Endodermal cell (in vitro differentiated cells): Measurements from ENCODE around the gene LMAN1L. TPM values are rescaled to one million over a fixed set of nuclear protein-coding genes. Genes with fewer than 3 reads are reported as not detected.

ENCODE experiments used
- DNase-seq: peaks from one replicate; pipeline ENCODE4 v3.0.0-alpha.2; 2017
- H3K27ac ChIP-seq: 2 replicates; pipeline ENCODE4 v1.5.1; 2013; ENCODE audit warnings: mild to moderate bottlenecking, low read depth, low read length, moderate library complexity
- H3K27me3 ChIP-seq: 2 replicates; pipeline ENCODE4 v1.6.1; 2013; ENCODE audit warnings: mild to moderate bottlenecking, low read length, moderate library complexity; ENCODE audit not compliant: insufficient read depth, control insufficient read depth, poor library complexity, severe bottlenecking
- H3K36me3 ChIP-seq: 2 replicates; pipeline ENCODE4 v1.7.0; 2013; ENCODE audit warnings: mild to moderate bottlenecking, low read length, moderate library complexity; ENCODE audit not compliant: control insufficient read depth, insufficient read depth
- H3K4me1 ChIP-seq: one replicate; pipeline ENCODE4 v1.7.0; 2013; ENCODE audit warnings: low read length; ENCODE audit not compliant: control insufficient read depth, insufficient read depth
- H3K4me3 ChIP-seq: 2 replicates; pipeline ENCODE4 v1.5.1; 2013; ENCODE audit warnings: mild to moderate bottlenecking, low read length, moderate library complexity
- H3K9ac ChIP-seq: 2 replicates; pipeline ENCODE4 v1.6.1; 2013; ENCODE audit warnings: mild to moderate bottlenecking, low read length, moderate library complexity; ENCODE audit not compliant: poor library complexity, severe bottlenecking; ENCODE audit errors: extremely low read depth
- H3K9me3 ChIP-seq: 2 replicates; pipeline ENCODE4 v1.6.1; 2013; ENCODE audit warnings: mild to moderate bottlenecking, low read length, moderate library complexity; ENCODE audit not compliant: control insufficient read depth
- H3K27ac Mint-ChIP-seq: 2 replicates; pipeline ENCODE4 v1.8.0; 2020; ENCODE audit warnings: mixed read lengths
- H3K27me3 Mint-ChIP-seq: 2 replicates; pipeline ENCODE4 v1.8.0; 2021; ENCODE audit warnings: mild to moderate bottlenecking, mixed read lengths; ENCODE audit not compliant: insufficient read depth
- H3K36me3 Mint-ChIP-seq: 2 replicates; pipeline ENCODE4 v1.8.0; 2020; ENCODE audit warnings: low read depth, mixed read lengths
- H3K4me1 Mint-ChIP-seq: 2 replicates; pipeline ENCODE4 v1.8.0; 2020; ENCODE audit warnings: mixed read lengths
- H3K4me3 Mint-ChIP-seq: 2 replicates; pipeline ENCODE4 v1.8.0; 2020; ENCODE audit warnings: mild to moderate bottlenecking, moderate library complexity, mixed read lengths
- H3K9me3 Mint-ChIP-seq: 2 replicates; pipeline ENCODE4 v1.8.0; 2020; ENCODE audit warnings: mild to moderate bottlenecking, mixed read lengths
- CTCF ChIP-seq: fragments of 200-600 bp; sonication (generic); conservative IDR thresholded peaks from 2 replicates; pipeline ENCODE4 v1.5.0; 2021; ENCODE audit warnings: antibody characterized with exemption, mild to moderate bottlenecking
- WGBS, 2 experiments: methylation state at CpG; one replicate each; pipeline versions ENCODE4 v1.1.5 to v1.1.7; 2013; ENCODE audit warnings: missing lambda C conversion rate in 2 of 2, mixed read lengths in 1 of 2; ENCODE audit not compliant: insufficient coverage in 1 of 2, insufficient read length in 1 of 2; 5-methylcytosine and 5-hydroxymethylcytosine counted together
- total RNA-seq, 2 donors: library from RNA; stranded (reverse); fragmentation: NEBNext Ultra II Directional in 1 of 2; extraction: Animal tissue kit (Norgen Biotek cat#: 25700) in 1 of 2; gene quantifications; 2 replicates in 1 of 2; 3 replicates in 1 of 2; pipeline ENCODE4 v1.2.1, GENCODE V29; 2021

Gene LMAN1L
- total RNA-seq, 2 donors from 2014 or later = not detected

- H3K27ac Mint-ChIP-seq = no peak overlapping the region
- Histone ChIP-seq H3K9ac (no peak overlapping the region), H3K27ac (no peak overlapping the region), H3K9me3 (no peaks in the 10 kb centered on the region), H3K4me3 (no peak overlapping the region), H3K36me3 (peaks cover 17% of the 10 kb centered on the region), H3K27me3 (no peaks in the 10 kb centered on the region), H3K4me1 (no peaks in the 10 kb centered on the region)
- H3K4me3 Mint-ChIP-seq = no peak overlapping the region
- no peaks in the 10 kb centered on the region for H3K27me3 Mint-ChIP-seq
- 88% methylated on average over 1 of the region's 1 CpG; no CpG with 5 or more reads in 1 of the 2 experiments for WGBS, 2 experiments
- peaks cover 12% of the 10 kb centered on the region for H3K36me3 Mint-ChIP-seq
- TF ChIP-seq CTCF = no peak
- DNase-seq = no peak
- no peaks in the 10 kb centered on the region for H3K4me1 Mint-ChIP-seq
- no peaks in the 10 kb centered on the region for H3K9me3 Mint-ChIP-seq
Observed at GRCh38 chr15:74856537-74856936, 43.9 kb downstream of the LMAN1L start.

GRCh38 chr15:74857082-74857655, 44.5 kb downstream of the LMAN1L start:
- Histone ChIP-seq H3K36me3 (peaks cover 17% of the 10 kb centered on the region), H3K4me3 (no peak overlapping the region), H3K27me3 (no peaks in the 10 kb centered on the region), H3K9me3 (no peaks in the 10 kb centered on the region), H3K4me1 (no peaks in the 10 kb centered on the region), H3K9ac (no peak overlapping the region), H3K27ac (no peak overlapping the region)
- H3K4me3 Mint-ChIP-seq = no peak overlapping the region
- H3K4me1 Mint-ChIP-seq = no peaks in the 10 kb centered on the region
- no peaks in the 10 kb centered on the region for H3K27me3 Mint-ChIP-seq
- H3K27ac Mint-ChIP-seq = no peak overlapping the region
- no peak for TF ChIP-seq CTCF
- H3K36me3 Mint-ChIP-seq = peaks cover 9% of the 10 kb centered on the region
- 91 to 96% methylated on average over 4 to 5 of the region's 5 CpGs for WGBS, 2 experiments
- H3K9me3 Mint-ChIP-seq = no peaks in the 10 kb centered on the region
- no peak for DNase-seq

- H3K9ac ChIP-seq = no peak overlapping the region
- WGBS, 2 experiments = 89 to 96% methylated on average over 9 of the region's 9 CpGs
- Mint-ChIP-seq H3K4me1 (no peaks in the 10 kb centered on the region), H3K27ac (no peak overlapping the region), H3K9me3 (no peaks in the 10 kb centered on the region), H3K36me3 (peaks cover 6% of the 10 kb centered on the region), H3K4me3 (no peak overlapping the region), H3K27me3 (no peaks in the 10 kb centered on the region)
- DNase-seq = no peak
- peaks cover 11% of the 10 kb centered on the region for H3K36me3 ChIP-seq
- no peak overlapping the region for H3K4me3 ChIP-seq
- H3K9me3 ChIP-seq = no peaks in the 10 kb centered on the region
- H3K27ac ChIP-seq = no peak overlapping the region
- H3K4me1 ChIP-seq = no peaks in the 10 kb centered on the region
- no peaks in the 10 kb centered on the region for H3K27me3 ChIP-seq
- no peak for TF ChIP-seq CTCF
Observed at GRCh38 chr15:74857671-74858368, 45.2 kb downstream of the LMAN1L start.
